GM23248 (cell line): ENCODE data around the gene PHB1.

ENCODE experiments used
- EZH2 ChIP-seq: fragments of 200-600 bp; sonication (generic); IDR thresholded peaks from 2 replicates; pipeline ENCODE4 v1.6.1; 2018; ENCODE audit warnings: antibody characterized with exemption, mild to moderate bottlenecking; ENCODE audit not compliant: insufficient read depth, poor library complexity, severe bottlenecking
- EZH2phosphoT487 ChIP-seq: fragments of 200-600 bp; sonication (generic); IDR thresholded peaks from 2 replicates; pipeline ENCODE4 v1.6.1; 2018; ENCODE audit warnings: antibody characterized with exemption, moderate library complexity, mild to moderate bottlenecking, low read depth; ENCODE audit not compliant: insufficient read depth

- TF ChIP-seq EZH2phosphoT487 (no peak), EZH2 (no peak)
Observed at GRCh38 chr17:49441578-49441977, 26.9 kb upstream of the PHB1 start.
